Breast epithelium (tissue), 4 donors: ENCODE measurements around the gene ADA. TPM values are rescaled to one million over a fixed set of nuclear protein-coding genes. Genes with fewer than 3 reads are reported as not detected.

Source experiments
- DNase-seq, 2 donors: peaks; one replicate each; pipeline ENCODE4 v3.0.0-alpha.2; 2019; ENCODE audit warnings: low spot score in 2 of 2
- H3K27ac ChIP-seq, 2 donors: fragments of 200-600 bp; sonication (generic) in 1 of 2; one replicate each; pipeline ENCODE4 v1.5.1; 2016 to 2019; ENCODE audit warnings: mild to moderate bottlenecking in 1 of 2
- H3K27me3 ChIP-seq, 2 donors: fragments of 200-600 bp; sonication (generic) in 1 of 2; one replicate each; pipeline versions ENCODE4 v1.5.1 to v1.6.0; 2017 to 2019; ENCODE audit warnings: control low read depth in 1 of 2, mild to moderate bottlenecking in 1 of 2
- H3K36me3 ChIP-seq: fragments of 200-600 bp; one replicate; pipeline ENCODE4 v1.5.1; 2019
- H3K4me1 ChIP-seq, 2 donors: fragments of 200-600 bp; sonication (generic); one replicate each; pipeline ENCODE4 v1.5.1; 2016 to 2019; ENCODE audit warnings: control low read depth in 1 of 2
- H3K4me3 ChIP-seq, 3 donors: fragments of 200-600 bp; sonication (generic); 1 replicate in 2 of 3; 2 replicates in 1 of 3; pipeline ENCODE4 v1.5.1; 2016 to 2019; ENCODE audit warnings: mild to moderate bottlenecking in 3 of 3, moderate library complexity in 2 of 3
- H3K9me3 ChIP-seq, 2 donors: fragments of 200-600 bp; sonication (generic) in 1 of 2; one replicate each; pipeline ENCODE4 v1.5.1; 2016 to 2019; ENCODE audit warnings: control low read depth in 1 of 2
- CTCF ChIP-seq, 3 donors: fragments of 450-650 bp; IDR thresholded peaks; one replicate each; pipeline ENCODE4 v1.5.1; 2016 to 2017; ENCODE audit warnings: antibody characterized with exemption in 3 of 3, mild to moderate bottlenecking in 3 of 3, moderate library complexity in 3 of 3
- POLR2A ChIP-seq: fragments of 450-650 bp; IDR thresholded peaks from one replicate; pipeline ENCODE4 v1.6.1; 2016; ENCODE audit warnings: antibody characterized with exemption, mild to moderate bottlenecking, moderate library complexity
- POLR2AphosphoS5 ChIP-seq, 3 donors: sonication (generic); formaldehyde crosslinking; IDR thresholded peaks; one replicate each; pipeline ENCODE4 v1.6.1; 2017; ENCODE audit warnings: antibody characterized with exemption in 3 of 3
- intact Hi-C: fragments of 100-400 bp; cut with DNase I; formaldehyde crosslinking; loops from one replicate; pipeline ENCODE4 v1.15.1; 2023; ENCODE audit warnings: low total_unique reads
- total RNA-seq, 3 donors: library from RNA; depleted of rRNA; stranded (reverse); fragments of >200 nt; gene quantifications; one replicate each; pipeline ENCODE4 v1.1.0, GENCODE V29; 2016

Gene ADA
- total RNA-seq, 3 donors from 2014 or later = 5.7 to 46.2 (median 11.5) TPM

GRCh38 chr20:44633187-44633810 lies 18.2 kb downstream of the ADA start:
- no peaks in the 10 kb centered on the region for H3K4me1 ChIP-seq
- no peak overlapping the region for H3K27ac ChIP-seq
- intact Hi-C loops = no loop called here
- DNase-seq = no peak
- H3K9me3 ChIP-seq = no peaks in the 10 kb centered on the region
- no peak overlapping the region for H3K4me3 ChIP-seq
- TF ChIP-seq POLR2A (no peak), CTCF (IDR thresholded peaks at IDR 0.05) (no peak), POLR2AphosphoS5 (IDR thresholded peaks at IDR 0.05) (no peak)
- no peaks in the 10 kb centered on the region for H3K27me3 ChIP-seq
- H3K36me3 ChIP-seq = no peaks in the 10 kb centered on the region

GRCh38 chr20:44632103-44632752 lies 19.3 kb downstream of the ADA start:
- Histone ChIP-seq H3K4me3 (no peak overlapping the region), H3K27me3 (no peaks in the 10 kb centered on the region), H3K36me3 (no peaks in the 10 kb centered on the region), H3K4me1 (no peaks in the 10 kb centered on the region), H3K27ac (no peak overlapping the region), H3K9me3 (no peaks in the 10 kb centered on the region)
- no peak for DNase-seq
- no peak for TF ChIP-seq POLR2A
- no peak for TF ChIP-seq POLR2AphosphoS5 (IDR thresholded peaks at IDR 0.05)
- no peak for TF ChIP-seq CTCF (IDR thresholded peaks at IDR 0.05)
- intact Hi-C loops = no loop called here

GRCh38 chr20:44630297-44630696 lies 21.2 kb downstream of the ADA start:
- TF ChIP-seq POLR2A = no peak
- no peaks in the 10 kb centered on the region for H3K4me1 ChIP-seq
- DNase-seq = no peak
- no peaks in the 10 kb centered on the region for H3K27me3 ChIP-seq
- no peak overlapping the region for H3K4me3 ChIP-seq
- H3K27ac ChIP-seq = no peak overlapping the region
- no peaks in the 10 kb centered on the region for H3K36me3 ChIP-seq
- intact Hi-C loops = no loop called here
- H3K9me3 ChIP-seq = no peaks in the 10 kb centered on the region

- intact Hi-C loops = no loop called here
Measured at GRCh38 chr20:44629542-44629941, 22.0 kb downstream of the ADA start.

GRCh38 chr20:44629017-44629385 lies 22.5 kb downstream of the ADA start:
- Histone ChIP-seq H3K4me3 (no peak overlapping the region), H3K27me3 (no peaks in the 10 kb centered on the region), H3K27ac (no peak overlapping the region), H3K36me3 (no peaks in the 10 kb centered on the region), H3K9me3 (no peaks in the 10 kb centered on the region), H3K4me1 (no peaks in the 10 kb centered on the region)
- DNase-seq = no peak
- intact Hi-C loops = no loop called here
- TF ChIP-seq POLR2AphosphoS5 (IDR thresholded peaks at IDR 0.05) = no peak
- TF ChIP-seq POLR2A = no peak
- TF ChIP-seq CTCF (IDR thresholded peaks at IDR 0.05) = no peak

More at GRCh38 chr20:44629542-44629941, 22.0 kb downstream of the ADA start:
- H3K27ac ChIP-seq = no peak overlapping the region
- no peaks in the 10 kb centered on the region for H3K27me3 ChIP-seq
- no peak for DNase-seq
- no peaks in the 10 kb centered on the region for H3K9me3 ChIP-seq
- TF ChIP-seq POLR2A (no peak), CTCF (IDR thresholded peaks at IDR 0.05) (no peak), POLR2AphosphoS5 (IDR thresholded peaks at IDR 0.05) (no peak)
- H3K4me1 ChIP-seq = no peaks in the 10 kb centered on the region
- H3K36me3 ChIP-seq = no peaks in the 10 kb centered on the region
- no peak overlapping the region for H3K4me3 ChIP-seq
